Activated CD4-positive, alpha-beta T cell treated with anti-CD3 and anti-CD28 coated beads, Interleukin-2, amount 10 ng/mL, durations not matched to agents 24 days and 14 days (primary cell): Measurements from ENCODE around the gene GADD45GIP1. TPM values are rescaled to one million over a fixed set of nuclear protein-coding genes. Genes with fewer than 3 reads are reported as not detected.
"Not testable (repeated sequence)": the region's sequence is repeated elsewhere in the genome, so short reads cannot be mapped to it uniquely, and the experiment has no call there.

Experiments
- DNase-seq: peaks from one replicate; pipeline ENCODE4 v3.0.0; 2022
- H3K27ac Mint-ChIP-seq: one replicate; pipeline ENCODE4 v1.8.0; 2022; ENCODE audit warnings: mild to moderate bottlenecking, mixed read lengths
- H3K27me3 Mint-ChIP-seq: one replicate; pipeline ENCODE4 v1.8.0; 2022; ENCODE audit warnings: mixed read lengths
- H3K36me3 Mint-ChIP-seq: one replicate; pipeline ENCODE4 v1.8.0; 2022; ENCODE audit warnings: low read depth, mild to moderate bottlenecking, mixed read lengths
- H3K4me1 Mint-ChIP-seq: one replicate; pipeline ENCODE4 v1.8.0; 2021; ENCODE audit warnings: mixed read lengths
- H3K4me3 Mint-ChIP-seq: one replicate; pipeline ENCODE4 v1.8.0; 2022; ENCODE audit warnings: mild to moderate bottlenecking, moderate library complexity, mixed read lengths
- H3K9me3 Mint-ChIP-seq: one replicate; pipeline ENCODE4 v1.8.0; 2021; ENCODE audit warnings: mixed read lengths
- intact Hi-C: fragments of 100-400 bp; cut with micrococcal nuclease; formaldehyde crosslinking; loops from one replicate; pipeline ENCODE4 v1.15.1; 2023
- total RNA-seq: library from RNA; stranded (reverse); gene quantifications from 2 replicates; pipeline ENCODE4 v1.2.3, GENCODE V29; 2022

The GADD45GIP1 gene
- total RNA-seq, 1 donor from 2014 or later, result 32.4 TPM

- Mint-ChIP-seq H3K27me3 (no peaks in the 10 kb centered on the region), H3K36me3 (peaks cover 45% of the 10 kb centered on the region), H3K27ac (peak overlapping the region; percentile 91), H3K9me3 (no peaks in the 10 kb centered on the region), H3K4me3 (peak overlapping the region; percentile 98), H3K4me1 (peaks cover 46% of the 10 kb centered on the region)
- intact Hi-C loops, result loop anchor here (10.0 kb wide), 2 partner anchors 203 to 1477 kb away; partner anchors contain the start of genes DDX39A, GET3 and TRIR
- DNase-seq, result peak; percentile 72
These were observed 19.7 kb downstream of the GADD45GIP1 start for GRCh38 chr19:12937093-12937926.

- Mint-ChIP-seq H3K27ac (peak overlapping the region; percentile 45), H3K9me3 (no peaks in the 10 kb centered on the region), H3K4me3 (no peak overlapping the region), H3K36me3 (peaks cover 41% of the 10 kb centered on the region), H3K27me3 (no peaks in the 10 kb centered on the region), H3K4me1 (peaks cover 45% of the 10 kb centered on the region)
- DNase-seq, result no peak
- intact Hi-C loops, result loop anchor here (10.0 kb wide), 2 partner anchors 202 to 1478 kb away; partner anchors contain the start of genes DDX39A, GET3 and TRIR
These were observed 20.4 kb downstream of the GADD45GIP1 start for GRCh38 chr19:12936582-12936981.

GRCh38 chr19:12935071-12935470 is 22.0 kb downstream of the GADD45GIP1 start:
- DNase-seq, result no peak
- peaks cover 41% of the 10 kb centered on the region for H3K4me1 Mint-ChIP-seq

GRCh38 chr19:12933287-12934072 is 23.5 kb downstream of the GADD45GIP1 start, which contains the start of gene FARSA:
TSS of gene FARSA (minus strand) at chr19:12933711. CDS start at chr19:12933696, 15 bp downstream.
- DNase-seq, result peak; percentile 96
- intact Hi-C loops, result loop anchor here (1.0 to 10.0 kb wide), 4 partner anchors 15 to 1481 kb away; partner anchors contain the start of genes DDX39A, GCDH, GET3 and SYCE2
- peak within 1 kb of the TSS; percentile 95 for H3K4me3 Mint-ChIP-seq
- H3K4me1 Mint-ChIP-seq, result peaks cover 32% of the 10 kb centered on the region
- peaks cover 30% of the 10 kb centered on the region for H3K36me3 Mint-ChIP-seq
- no peaks in the 10 kb centered on the region for H3K27me3 Mint-ChIP-seq
- H3K9me3 Mint-ChIP-seq, result no peaks in the 10 kb centered on the region
- H3K27ac Mint-ChIP-seq, result peak within 1 kb of the TSS; percentile 88

More at GRCh38 chr19:12935071-12935470, 22.0 kb downstream of the GADD45GIP1 start:
- no peaks in the 10 kb centered on the region for H3K27me3 Mint-ChIP-seq
- H3K4me3 Mint-ChIP-seq, result no peak overlapping the region
- H3K27ac Mint-ChIP-seq, result no peak overlapping the region
- no peaks in the 10 kb centered on the region for H3K9me3 Mint-ChIP-seq
- intact Hi-C loops, result loop anchor here (10.0 kb wide), 2 partner anchors 200 to 1480 kb away; partner anchors contain the start of genes DDX39A, GET3 and TRIR
- H3K36me3 Mint-ChIP-seq, result peaks cover 32% of the 10 kb centered on the region

GRCh38 chr19:12932392-12933286 is 24.4 kb downstream of the GADD45GIP1 start:
- H3K9me3 Mint-ChIP-seq, result no peaks in the 10 kb centered on the region
- peak overlapping the region; percentile 88 for H3K27ac Mint-ChIP-seq
- peaks cover 28% of the 10 kb centered on the region for H3K4me1 Mint-ChIP-seq
- H3K27me3 Mint-ChIP-seq, result no peaks in the 10 kb centered on the region
- intact Hi-C loops, result loop anchor here (1.0 to 10.0 kb wide), 4 partner anchors 14 to 1482 kb away; partner anchors contain the start of genes DDX39A, GCDH, GET3 and SYCE2
- DNase-seq, result peak; percentile 78
- peaks cover 36% of the 10 kb centered on the region for H3K36me3 Mint-ChIP-seq
- H3K4me3 Mint-ChIP-seq, result peak overlapping the region; percentile 95

- peaks cover 50% of the 10 kb centered on the region for H3K36me3 Mint-ChIP-seq
- H3K4me3 Mint-ChIP-seq, result no peak overlapping the region
- H3K27ac Mint-ChIP-seq, result no peak overlapping the region
- no peak for DNase-seq
- no peaks in the 10 kb centered on the region for H3K9me3 Mint-ChIP-seq
- no peaks in the 10 kb centered on the region for H3K27me3 Mint-ChIP-seq
- intact Hi-C loops, result loop anchor here (10.0 kb wide), 2 partner anchors 195 to 1485 kb away; partner anchors contain the start of genes DDX39A, GET3 and TRIR
- H3K4me1 Mint-ChIP-seq, result peaks cover 19% of the 10 kb centered on the region
These were observed 26.9 kb downstream of the GADD45GIP1 start for GRCh38 chr19:12930002-12930645.

- DNase-seq, result peak; percentile 52
- Mint-ChIP-seq H3K36me3 (peaks cover 60% of the 10 kb centered on the region), H3K4me3 (no peak overlapping the region), H3K27ac (no peak overlapping the region), H3K27me3 (no peaks in the 10 kb centered on the region), H3K4me1 (peaks cover 4% of the 10 kb centered on the region), H3K9me3 (no peaks in the 10 kb centered on the region)
- intact Hi-C loops, result no loop called here
These were observed 32.3 kb downstream of the GADD45GIP1 start for GRCh38 chr19:12924621-12925310.

- intact Hi-C loops, result no loop called here
- Mint-ChIP-seq H3K9me3 (no peaks in the 10 kb centered on the region), H3K27ac (no peak overlapping the region), H3K36me3 (peaks cover 47% of the 10 kb centered on the region), H3K27me3 (peaks cover 2% of the 10 kb centered on the region), H3K4me1 (peaks cover 16% of the 10 kb centered on the region), H3K4me3 (no peak overlapping the region)
- peak; percentile 54 for DNase-seq
These were observed 34.1 kb downstream of the GADD45GIP1 start for GRCh38 chr19:12922959-12923358.

- Mint-ChIP-seq H3K27me3 (peaks cover 2% of the 10 kb centered on the region), H3K4me1 (peaks cover 16% of the 10 kb centered on the region), H3K9me3 (no peaks in the 10 kb centered on the region), H3K36me3 (peaks cover 36% of the 10 kb centered on the region), H3K4me3 (no peak overlapping the region), H3K27ac (no peak overlapping the region)
- intact Hi-C loops, result no loop called here
- peak; percentile 57 for DNase-seq
These were observed 36.0 kb downstream of the GADD45GIP1 start for GRCh38 chr19:12921047-12921446.

GRCh38 chr19:12918253-12918652 is 38.8 kb downstream of the GADD45GIP1 start:
- peaks cover 14% of the 10 kb centered on the region for H3K36me3 Mint-ChIP-seq
- peaks cover 30% of the 10 kb centered on the region for H3K4me1 Mint-ChIP-seq
- H3K4me3 Mint-ChIP-seq, result peak overlapping the region; percentile 80
- no peaks in the 10 kb centered on the region for H3K9me3 Mint-ChIP-seq
- intact Hi-C loops, result loop anchor here (2.0 to 10.0 kb wide), 3 partner anchors 15 to 1607 kb away; partner anchors contain the start of genes FARSA, GCDH and TECR
- peaks cover 2% of the 10 kb centered on the region for H3K27me3 Mint-ChIP-seq
- peak overlapping the region; percentile 95 for H3K27ac Mint-ChIP-seq
- no peak for DNase-seq

GRCh38 chr19:12915860-12916259 is 41.2 kb downstream of the GADD45GIP1 start:
- not testable (repeated sequence) for H3K36me3 Mint-ChIP-seq, H3K27ac Mint-ChIP-seq, H3K4me3 Mint-ChIP-seq, DNase-seq, H3K9me3 Mint-ChIP-seq, H3K27me3 Mint-ChIP-seq
- peaks cover 32% of the 10 kb centered on the region for H3K4me1 Mint-ChIP-seq
- intact Hi-C loops, result loop anchor here (10.0 kb wide), 1 partner anchor 1609 kb away; the partner anchor contains the start of gene TECR
